Thoracic aorta (tissue), 2 donors: Measurements from ENCODE around the gene S100A7. TPM values are rescaled to one million over a fixed set of nuclear protein-coding genes. Genes with fewer than 3 reads are reported as not detected.
"Not testable (repeated sequence)": the region's sequence is repeated elsewhere in the genome, so short reads cannot be mapped to it uniquely, and the experiment has no call there.

Experiments used
- ATAC-seq: fragments of 150-250 bp; one replicate; pipeline ENCODE4 v1.8.0; 2017; ENCODE audit warnings: low read depth; ENCODE audit not compliant: insufficient number of reproducible peaks, low FRiP score
- DNase-seq: peaks from one replicate; pipeline ENCODE4 v3.0.0-alpha.2; 2020; ENCODE audit warnings: low spot score
- H3K27ac ChIP-seq, 2 donors: fragments of 200-600 bp; sonication (generic); 1 replicate in 1 of 2; 2 replicates in 1 of 2; pipeline ENCODE4 v1.5.1; 2016; ENCODE audit warnings: mild to moderate bottlenecking in 2 of 2, moderate library complexity in 2 of 2
- H3K27me3 ChIP-seq: fragments of 200-600 bp; sonication (generic); replicated peaks from 2 replicates; pipeline ENCODE4 v1.6.0; 2016; ENCODE audit warnings: mild to moderate bottlenecking; ENCODE audit not compliant: insufficient read depth
- H3K36me3 ChIP-seq: fragments of 200-600 bp; sonication (generic); one replicate; pipeline ENCODE4 v1.5.1; 2016
- H3K4me1 ChIP-seq, 2 donors: fragments of 200-600 bp; sonication (generic); 1 replicate in 1 of 2; 2 replicates in 1 of 2; pipeline versions ENCODE4 v1.5.1 to v1.6.0; 2016; ENCODE audit warnings: low read depth in 2 of 2, mild to moderate bottlenecking in 1 of 2; ENCODE audit not compliant: control insufficient read depth in 1 of 2
- H3K4me3 ChIP-seq: fragments of 200-600 bp; sonication (generic); 2 replicates; pipeline ENCODE4 v1.5.1; 2016; ENCODE audit warnings: mild to moderate bottlenecking
- H3K9me3 ChIP-seq: fragments of 200-600 bp; sonication (generic); 2 replicates; pipeline ENCODE4 v1.5.1; 2016
- total RNA-seq, 2 donors: library from RNA; depleted of rRNA; stranded (reverse); fragments of >200 nt; gene quantifications; one replicate each; pipeline versions ENCODE4 v1.1.0 to v1.2.3, GENCODE V29; 2016
- TF ChIP-seq, protein P1 (sequence below): fragments of 200-600 bp; sonication (generic); IDR thresholded peaks from one replicate; pipeline ENCODE4 v1.5.1; 2019; ENCODE audit warnings: antibody characterized with exemption

Gene S100A7
- total RNA-seq, 2 donors from 2014 or later, result not detected

DNA sequence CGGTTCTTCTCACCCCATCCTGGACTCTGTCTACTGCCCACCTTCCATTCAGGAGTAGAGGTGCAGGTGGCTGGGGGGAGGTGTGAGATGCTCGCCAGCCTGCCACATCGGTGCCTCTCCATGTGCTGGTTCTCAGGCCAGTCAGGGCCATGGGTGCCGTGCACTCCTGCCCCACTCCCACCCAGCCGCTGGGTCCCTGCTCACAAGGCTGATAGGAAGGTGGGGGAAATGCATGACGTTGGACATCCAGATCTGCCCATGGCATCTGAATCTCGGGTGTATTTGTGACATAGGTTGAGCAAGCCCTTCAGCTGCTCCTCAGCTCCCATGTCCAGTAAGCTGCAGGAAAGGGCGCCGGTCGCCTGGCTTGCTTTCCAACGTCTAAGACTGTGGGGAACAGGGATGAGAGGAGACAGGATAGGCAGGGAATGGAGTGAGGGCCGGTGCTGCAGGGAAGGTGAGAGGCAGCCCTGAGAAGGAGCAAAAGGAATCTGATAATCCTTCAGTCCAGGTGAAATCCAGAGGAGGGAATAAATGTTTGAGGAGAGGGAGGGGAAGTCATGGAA lies 32.3 kb downstream of the S100A7 start:
- TF ChIP-seq, protein P1, sequence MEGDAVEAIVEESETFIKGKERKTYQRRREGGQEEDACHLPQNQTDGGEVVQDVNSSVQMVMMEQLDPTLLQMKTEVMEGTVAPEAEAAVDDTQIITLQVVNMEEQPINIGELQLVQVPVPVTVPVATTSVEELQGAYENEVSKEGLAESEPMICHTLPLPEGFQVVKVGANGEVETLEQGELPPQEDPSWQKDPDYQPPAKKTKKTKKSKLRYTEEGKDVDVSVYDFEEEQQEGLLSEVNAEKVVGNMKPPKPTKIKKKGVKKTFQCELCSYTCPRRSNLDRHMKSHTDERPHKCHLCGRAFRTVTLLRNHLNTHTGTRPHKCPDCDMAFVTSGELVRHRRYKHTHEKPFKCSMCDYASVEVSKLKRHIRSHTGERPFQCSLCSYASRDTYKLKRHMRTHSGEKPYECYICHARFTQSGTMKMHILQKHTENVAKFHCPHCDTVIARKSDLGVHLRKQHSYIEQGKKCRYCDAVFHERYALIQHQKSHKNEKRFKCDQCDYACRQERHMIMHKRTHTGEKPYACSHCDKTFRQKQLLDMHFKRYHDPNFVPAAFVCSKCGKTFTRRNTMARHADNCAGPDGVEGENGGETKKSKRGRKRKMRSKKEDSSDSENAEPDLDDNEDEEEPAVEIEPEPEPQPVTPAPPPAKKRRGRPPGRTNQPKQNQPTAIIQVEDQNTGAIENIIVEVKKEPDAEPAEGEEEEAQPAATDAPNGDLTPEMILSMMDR, result no peak
- no peaks in the 10 kb centered on the region for H3K27me3 ChIP-seq
- DNase-seq (no peak), ATAC-seq (no peak)
- H3K27ac ChIP-seq, result no peak overlapping the region
- H3K4me3 ChIP-seq, result no peak overlapping the region
- H3K4me1 ChIP-seq, result no peaks in the 10 kb centered on the region
- H3K9me3 ChIP-seq, result no peaks in the 10 kb centered on the region
- H3K36me3 ChIP-seq, result no peaks in the 10 kb centered on the region

DNA sequence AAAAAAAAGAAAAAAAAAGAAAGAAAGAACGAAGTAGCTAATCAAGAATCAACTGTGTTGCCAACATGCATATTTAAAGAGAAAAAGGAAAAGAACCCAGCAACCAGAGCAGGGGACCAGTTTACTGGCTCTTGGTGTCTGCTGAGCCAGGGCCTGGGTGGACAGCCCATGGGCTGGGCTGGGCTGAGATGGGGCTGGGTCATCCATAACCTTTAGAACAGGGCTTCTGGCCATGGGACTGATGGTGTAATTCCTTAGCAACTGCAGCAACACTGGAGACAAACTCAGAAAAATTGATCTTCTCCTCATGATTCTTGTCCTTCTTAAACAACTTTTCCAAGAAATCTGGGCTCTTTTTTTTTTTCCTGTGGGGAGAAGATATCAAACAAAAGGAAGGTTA lies 33.6 kb downstream of the S100A7 start:
- H3K36me3 ChIP-seq, result no peaks in the 10 kb centered on the region
- no peak overlapping the region for H3K4me3 ChIP-seq
- H3K4me1 ChIP-seq, result no peaks in the 10 kb centered on the region
- TF ChIP-seq, protein P1, result no peak
- DNase-seq (no peak), ATAC-seq (no peak)
- H3K27ac ChIP-seq, result no peak overlapping the region
- H3K27me3 ChIP-seq, result no peaks in the 10 kb centered on the region
- H3K9me3 ChIP-seq, result no peaks in the 10 kb centered on the region

DNA sequence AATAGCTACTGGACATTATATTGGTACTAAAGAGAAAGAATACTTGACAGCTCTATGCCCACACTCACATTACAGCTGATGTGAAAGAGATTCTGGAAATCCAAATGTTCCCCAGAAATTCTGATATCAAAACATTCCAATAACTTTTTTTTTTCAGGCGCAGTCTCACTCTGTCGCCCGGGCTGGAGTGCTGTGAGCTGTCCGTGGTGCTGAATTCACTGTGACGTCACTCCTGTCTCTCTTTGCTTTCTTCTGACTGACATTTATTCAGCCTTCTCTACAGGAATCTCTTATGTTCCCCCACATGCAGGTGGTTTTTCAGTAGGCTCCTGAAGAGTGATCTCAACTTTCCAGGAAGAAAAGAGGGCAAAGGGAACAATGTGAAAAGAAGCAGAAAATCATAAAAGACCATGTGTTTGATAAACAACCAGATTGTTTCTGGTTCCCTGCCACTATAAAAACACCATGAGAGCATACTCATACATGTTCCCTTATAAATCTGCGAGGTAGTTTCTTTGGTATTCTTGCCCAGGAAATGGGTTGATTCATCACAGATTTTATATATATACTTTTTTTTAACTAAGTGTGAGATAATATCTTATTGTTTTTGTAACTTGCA lies 37.9 kb downstream of the S100A7 start:
- H3K27ac ChIP-seq, result no peak overlapping the region
- TF ChIP-seq, protein P1, result no peak
- no peaks in the 10 kb centered on the region for H3K36me3 ChIP-seq
- no peaks in the 10 kb centered on the region for H3K9me3 ChIP-seq
- no peaks in the 10 kb centered on the region for H3K27me3 ChIP-seq
- no peaks in the 10 kb centered on the region for H3K4me1 ChIP-seq
- DNase-seq (no peak), ATAC-seq (no peak)
- no peak overlapping the region for H3K4me3 ChIP-seq

DNA sequence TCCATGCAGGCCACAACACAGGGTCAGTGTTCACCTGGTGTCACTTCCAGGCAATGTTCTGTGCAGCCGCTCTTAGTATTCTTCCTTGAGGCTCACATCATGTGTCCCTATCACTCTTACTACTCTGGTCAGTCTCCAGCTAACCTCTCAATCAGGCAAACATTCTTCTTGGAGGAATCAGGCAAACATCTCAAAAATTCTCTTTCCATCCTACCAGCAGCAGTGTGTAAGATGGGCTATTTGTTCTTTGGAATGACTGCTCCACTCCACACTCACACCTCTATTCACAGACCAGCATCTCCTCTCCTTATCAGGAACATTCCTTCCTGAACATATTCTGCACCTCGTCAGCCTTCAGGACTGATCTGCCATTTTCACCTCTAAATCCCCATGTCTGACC lies 40.1 kb downstream of the S100A7 start:
- DNase-seq (no peak), ATAC-seq (no peak)
- Histone ChIP-seq H3K27me3 (no peaks in the 10 kb centered on the region), H3K9me3 (no peaks in the 10 kb centered on the region), H3K27ac (no peak overlapping the region), H3K4me3 (no peak overlapping the region), H3K36me3 (no peaks in the 10 kb centered on the region), H3K4me1 (no peaks in the 10 kb centered on the region)
- TF ChIP-seq, protein P1, result no peak

DNA sequence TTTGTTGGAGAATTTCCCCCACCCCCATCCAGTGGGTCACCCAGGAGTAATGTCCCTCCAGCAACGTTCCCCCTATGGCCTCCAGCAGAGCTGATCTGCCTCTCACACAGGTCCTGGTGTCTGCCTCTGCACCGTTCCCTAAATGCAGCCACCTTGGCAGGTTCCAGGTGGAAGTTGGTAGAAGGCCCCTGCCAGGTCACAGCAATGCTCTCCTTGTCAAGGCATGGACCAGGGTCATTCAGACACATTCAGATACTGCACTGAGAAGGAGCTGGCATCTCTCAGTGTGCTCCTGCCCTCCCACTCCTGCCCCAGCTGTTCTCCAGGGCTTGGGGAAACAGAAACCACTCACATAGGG lies 41.0 kb downstream of the S100A7 start:
- H3K4me1 ChIP-seq, DNase-seq, ATAC-seq: not testable (repeated sequence)

DNA sequence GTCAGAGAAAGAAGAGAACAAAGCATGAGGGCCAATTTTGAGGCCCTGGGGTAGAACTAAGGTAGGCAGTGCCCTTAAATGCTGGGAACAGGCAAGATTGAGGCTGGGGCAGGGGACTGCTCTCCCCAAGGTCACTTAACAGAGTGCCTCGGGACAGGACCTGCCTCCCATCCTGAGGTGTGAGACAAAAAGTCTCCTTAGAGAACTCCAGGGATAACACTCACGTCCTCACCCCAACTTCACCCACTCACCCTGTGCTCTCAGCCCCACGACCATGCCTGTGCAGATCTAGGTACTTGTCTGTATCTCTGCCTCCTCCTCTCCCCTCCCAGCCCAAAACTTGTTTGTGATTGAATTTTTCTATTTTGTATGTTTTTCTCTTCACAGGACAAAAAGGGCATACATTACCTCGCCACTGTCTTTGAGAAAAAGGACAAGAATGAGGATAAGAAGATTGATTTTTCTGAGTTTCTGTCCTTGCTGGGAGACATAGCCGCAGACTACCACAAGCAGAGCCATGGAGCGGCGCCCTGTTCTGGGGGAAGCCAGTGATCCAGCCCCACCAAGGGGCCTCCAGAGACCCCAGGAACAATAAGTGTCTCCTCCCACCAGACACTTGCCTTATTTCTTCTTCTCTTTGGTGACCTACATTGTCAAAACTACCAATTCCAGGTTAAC lies 41.6 kb downstream of the S100A7 start:
- H3K27ac ChIP-seq, DNase-seq: not testable (repeated sequence)

More for the DNA sequence above, 41.0 kb downstream of the S100A7 start:
- not testable (repeated sequence) for H3K9me3 ChIP-seq, H3K36me3 ChIP-seq, H3K27me3 ChIP-seq, H3K4me3 ChIP-seq, H3K27ac ChIP-seq

More for the DNA sequence above, 41.6 kb downstream of the S100A7 start:
- not testable (repeated sequence) for H3K4me3 ChIP-seq, H3K9me3 ChIP-seq, H3K27me3 ChIP-seq, ATAC-seq, H3K4me1 ChIP-seq, H3K36me3 ChIP-seq
